ENCODE data around the gene HOXB13. TPM values are rescaled to one million over a fixed set of nuclear protein-coding genes. Genes with fewer than 3 reads are reported as not detected.
A peak's percentile ranks its signal among the peaks of the same experiment; 100 is the strongest.

Gene HOXB13
- total RNA-seq, 1 donor from 2014 or later = not detected

DNA sequence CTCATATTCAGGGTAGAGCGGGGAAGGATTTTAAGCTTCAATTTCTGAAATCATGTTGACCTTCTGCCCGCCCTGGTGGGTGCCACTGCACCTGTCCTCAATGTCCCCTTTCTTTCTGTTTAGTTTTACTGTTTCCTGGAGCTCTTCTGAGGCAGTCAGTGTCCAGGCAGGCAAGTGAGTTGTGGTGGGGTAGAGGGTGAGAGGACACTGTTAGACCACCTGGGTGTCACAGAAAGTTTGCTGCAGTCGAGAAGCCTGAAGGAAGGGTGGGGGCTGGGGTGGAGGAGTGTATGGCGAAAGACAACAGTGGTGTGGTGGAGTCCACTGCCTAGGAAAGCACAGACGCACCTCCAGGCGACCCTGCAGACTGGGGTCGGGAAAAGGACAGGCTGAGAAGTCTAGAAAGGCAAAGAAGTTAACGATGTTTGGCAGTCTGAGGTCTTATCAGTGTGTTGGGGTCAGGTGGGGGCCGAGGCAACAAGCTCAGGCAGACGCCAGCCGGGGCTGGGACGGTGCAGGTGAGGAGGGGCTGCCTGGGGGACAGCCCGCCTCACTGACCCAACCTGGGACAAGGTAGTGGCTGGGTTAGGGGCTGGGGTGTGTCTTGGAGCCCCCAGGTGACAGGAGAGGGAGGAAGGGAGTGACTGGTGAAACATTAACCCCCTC lies 23.3 kb upstream of the HOXB13 start:
- no peak for DNase-seq (ENCODE audit: low spot score, unreplicated experiment)
- peaks cover 93% of the 10 kb centered on the region for H3K27me3 Mint-ChIP-seq
- H3K4me3 Mint-ChIP-seq (ENCODE audit: low read depth) = peak overlapping the region; percentile 58
- TF ChIP-seq, protein P1, sequence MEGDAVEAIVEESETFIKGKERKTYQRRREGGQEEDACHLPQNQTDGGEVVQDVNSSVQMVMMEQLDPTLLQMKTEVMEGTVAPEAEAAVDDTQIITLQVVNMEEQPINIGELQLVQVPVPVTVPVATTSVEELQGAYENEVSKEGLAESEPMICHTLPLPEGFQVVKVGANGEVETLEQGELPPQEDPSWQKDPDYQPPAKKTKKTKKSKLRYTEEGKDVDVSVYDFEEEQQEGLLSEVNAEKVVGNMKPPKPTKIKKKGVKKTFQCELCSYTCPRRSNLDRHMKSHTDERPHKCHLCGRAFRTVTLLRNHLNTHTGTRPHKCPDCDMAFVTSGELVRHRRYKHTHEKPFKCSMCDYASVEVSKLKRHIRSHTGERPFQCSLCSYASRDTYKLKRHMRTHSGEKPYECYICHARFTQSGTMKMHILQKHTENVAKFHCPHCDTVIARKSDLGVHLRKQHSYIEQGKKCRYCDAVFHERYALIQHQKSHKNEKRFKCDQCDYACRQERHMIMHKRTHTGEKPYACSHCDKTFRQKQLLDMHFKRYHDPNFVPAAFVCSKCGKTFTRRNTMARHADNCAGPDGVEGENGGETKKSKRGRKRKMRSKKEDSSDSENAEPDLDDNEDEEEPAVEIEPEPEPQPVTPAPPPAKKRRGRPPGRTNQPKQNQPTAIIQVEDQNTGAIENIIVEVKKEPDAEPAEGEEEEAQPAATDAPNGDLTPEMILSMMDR (IDR thresholded peaks at IDR 0.05; ENCODE audit: unreplicated experiment) = no peak
- H3K27ac Mint-ChIP-seq = peak overlapping the region; percentile 81
- H3K9me3 Mint-ChIP-seq (ENCODE audit: low read depth) = no peaks in the 10 kb centered on the region
- H3K36me3 Mint-ChIP-seq (ENCODE audit: insufficient read depth) = no peaks in the 10 kb centered on the region
- peaks cover 19% of the 10 kb centered on the region for H3K4me1 Mint-ChIP-seq (ENCODE audit: low read depth)

DNA sequence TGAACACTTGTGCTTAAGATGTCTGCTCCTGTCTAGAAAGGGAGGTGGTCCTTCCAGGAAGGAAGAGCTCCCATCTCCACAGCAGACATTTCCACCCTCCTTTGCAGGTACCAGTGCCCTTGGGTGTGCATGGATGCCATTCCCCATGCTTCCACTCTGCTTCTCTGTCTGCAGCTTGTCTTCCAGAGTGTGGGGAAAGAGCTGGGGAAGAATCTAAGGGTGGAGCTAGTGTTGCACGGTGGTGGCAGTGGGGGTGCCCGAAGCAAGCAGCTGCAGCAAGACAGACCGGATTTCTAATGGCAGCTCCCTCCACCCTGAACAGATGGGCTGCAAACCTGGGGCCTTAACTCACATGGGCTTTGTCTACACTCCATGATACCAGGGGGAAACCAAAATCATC lies 22.6 kb upstream of the HOXB13 start:
- no peaks in the 10 kb centered on the region for H3K36me3 Mint-ChIP-seq (ENCODE audit: insufficient read depth)
- H3K9me3 Mint-ChIP-seq (ENCODE audit: low read depth) = no peaks in the 10 kb centered on the region
- no peak overlapping the region for H3K27ac Mint-ChIP-seq
- TF ChIP-seq, protein P1 (IDR thresholded peaks at IDR 0.05; ENCODE audit: unreplicated experiment) = no peak
- H3K4me1 Mint-ChIP-seq (ENCODE audit: low read depth) = peaks cover 19% of the 10 kb centered on the region
- peaks cover 94% of the 10 kb centered on the region for H3K27me3 Mint-ChIP-seq
- no peak for DNase-seq (ENCODE audit: low spot score, unreplicated experiment)
- H3K4me3 Mint-ChIP-seq (ENCODE audit: low read depth) = no peak overlapping the region

DNA sequence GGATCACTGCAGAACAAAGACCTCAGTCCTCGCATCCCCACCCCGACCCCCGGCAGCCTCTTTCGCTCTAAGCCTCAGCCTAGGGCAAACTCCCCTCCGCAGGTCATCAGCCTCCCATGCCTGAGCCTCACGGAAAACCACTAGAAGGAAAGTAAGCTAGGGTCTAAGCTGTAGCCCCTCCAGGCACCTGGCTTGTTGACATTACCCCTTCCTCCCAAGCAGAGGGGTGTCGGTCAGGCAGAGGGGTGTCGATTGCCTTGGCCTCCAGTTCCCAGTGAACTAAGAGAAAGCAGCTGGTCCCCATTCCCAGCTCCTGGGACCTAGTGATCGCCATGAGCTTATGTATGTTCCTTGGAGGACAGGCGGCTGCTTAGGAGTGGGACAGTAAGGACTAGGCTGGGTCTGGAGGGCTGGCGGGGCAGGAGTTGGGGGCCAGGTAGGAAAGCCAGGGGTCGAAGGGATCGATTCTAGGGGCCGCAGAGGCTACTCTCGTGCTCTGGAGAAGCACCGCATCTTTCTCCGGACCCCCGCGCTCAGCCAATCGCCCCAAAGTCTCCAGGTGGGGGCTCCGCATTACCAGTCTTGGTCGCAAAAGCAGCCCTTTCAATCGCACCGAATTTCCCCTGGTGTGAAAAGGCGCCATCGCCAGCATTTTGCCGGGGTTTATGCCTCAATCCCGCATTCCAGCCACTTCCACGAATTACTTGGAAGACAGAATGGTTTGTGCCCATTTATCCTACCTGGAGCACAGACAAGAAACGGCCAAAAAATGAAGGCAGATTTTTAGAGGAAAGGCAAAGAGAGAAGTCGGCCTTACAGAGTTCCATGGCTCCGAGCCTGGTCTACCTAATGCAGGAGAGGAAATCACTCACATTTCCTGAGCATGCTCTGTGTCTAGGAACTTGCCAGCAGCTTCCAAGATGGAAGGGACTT lies 21.3 kb upstream of the HOXB13 start:
- Mint-ChIP-seq H3K9me3 (ENCODE audit: low read depth) (no peaks in the 10 kb centered on the region), H3K4me1 (ENCODE audit: low read depth) (peaks cover 19% of the 10 kb centered on the region), H3K4me3 (ENCODE audit: low read depth) (no peak overlapping the region), H3K36me3 (ENCODE audit: insufficient read depth) (no peaks in the 10 kb centered on the region), H3K27ac (no peak overlapping the region), H3K27me3 (peaks cover 94% of the 10 kb centered on the region)
- no peak for DNase-seq (ENCODE audit: low spot score, unreplicated experiment)
- TF ChIP-seq, protein P1 (IDR thresholded peaks at IDR 0.05; ENCODE audit: unreplicated experiment) = no peak

DNA sequence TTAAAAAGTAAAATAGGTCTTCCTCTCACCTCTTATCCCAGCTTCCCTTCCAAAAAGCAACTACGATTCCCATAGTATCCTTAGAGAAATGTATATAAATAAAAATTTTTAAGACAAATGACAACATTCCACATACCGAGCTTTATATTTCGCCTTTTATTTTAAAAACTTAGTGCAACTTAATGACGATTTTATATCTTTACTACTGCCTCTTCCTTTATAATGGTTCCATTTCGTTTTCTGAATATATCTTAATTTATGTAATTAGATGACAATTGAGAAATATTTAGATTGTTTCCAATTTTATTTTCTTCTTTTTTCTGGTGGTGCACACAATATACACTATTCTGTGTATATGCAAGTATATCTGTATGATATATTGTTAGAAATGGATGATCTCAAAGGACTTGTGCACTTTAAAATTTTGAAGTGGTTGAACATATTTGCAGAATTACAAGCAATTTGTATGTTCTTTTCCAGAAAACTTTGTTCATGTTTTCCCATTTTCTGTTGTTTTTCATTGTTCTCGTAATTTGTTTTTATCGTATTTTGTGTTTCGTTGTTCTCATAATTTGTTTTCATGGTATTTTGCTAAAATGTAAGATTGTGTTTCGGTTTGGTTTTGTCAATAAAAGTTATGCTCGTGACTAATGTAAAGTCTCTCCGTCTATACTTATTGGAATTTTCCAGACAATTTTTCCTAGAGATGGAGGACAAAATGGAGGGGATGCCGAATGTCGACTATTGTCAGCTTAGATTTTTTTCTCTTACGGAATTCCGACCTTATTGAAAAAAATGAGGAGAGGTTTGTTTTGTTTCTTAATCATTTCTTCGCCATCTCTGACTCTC lies 20.4 kb upstream of the HOXB13 start:
- TF ChIP-seq, protein P1 (IDR thresholded peaks at IDR 0.05; ENCODE audit: unreplicated experiment) = no peak
- no peak for DNase-seq (ENCODE audit: low spot score, unreplicated experiment)
- Mint-ChIP-seq H3K9me3 (ENCODE audit: low read depth) (no peaks in the 10 kb centered on the region), H3K27ac (no peak overlapping the region), H3K36me3 (ENCODE audit: insufficient read depth) (no peaks in the 10 kb centered on the region), H3K27me3 (peaks cover 95% of the 10 kb centered on the region), H3K4me3 (ENCODE audit: low read depth) (no peak overlapping the region), H3K4me1 (ENCODE audit: low read depth) (peaks cover 19% of the 10 kb centered on the region)

All from progenitor cell of endocrine pancreas (in vitro differentiated cells).